ENCODE measurements around the gene PHC3.

DNA sequence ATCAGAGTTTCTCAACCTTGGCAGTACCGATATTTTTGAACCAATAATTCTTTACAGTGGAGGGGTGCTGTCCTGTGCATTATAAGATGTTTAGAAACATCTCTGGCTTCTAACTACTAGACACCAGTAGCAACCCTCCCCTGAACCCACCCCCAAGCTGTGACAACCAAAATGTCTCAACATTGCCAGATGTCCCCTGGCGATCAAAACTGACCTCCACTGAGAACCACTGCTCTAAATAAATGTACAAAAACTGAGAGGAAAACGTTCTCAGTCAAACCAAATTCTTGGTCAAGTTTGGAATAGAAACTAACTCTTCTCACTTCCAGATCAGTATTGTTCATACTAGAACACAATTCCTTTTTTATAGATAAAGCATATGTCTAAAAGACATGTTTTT lies 85.2 kb downstream of the PHC3 start:
- TF ChIP-seq, protein P1, sequence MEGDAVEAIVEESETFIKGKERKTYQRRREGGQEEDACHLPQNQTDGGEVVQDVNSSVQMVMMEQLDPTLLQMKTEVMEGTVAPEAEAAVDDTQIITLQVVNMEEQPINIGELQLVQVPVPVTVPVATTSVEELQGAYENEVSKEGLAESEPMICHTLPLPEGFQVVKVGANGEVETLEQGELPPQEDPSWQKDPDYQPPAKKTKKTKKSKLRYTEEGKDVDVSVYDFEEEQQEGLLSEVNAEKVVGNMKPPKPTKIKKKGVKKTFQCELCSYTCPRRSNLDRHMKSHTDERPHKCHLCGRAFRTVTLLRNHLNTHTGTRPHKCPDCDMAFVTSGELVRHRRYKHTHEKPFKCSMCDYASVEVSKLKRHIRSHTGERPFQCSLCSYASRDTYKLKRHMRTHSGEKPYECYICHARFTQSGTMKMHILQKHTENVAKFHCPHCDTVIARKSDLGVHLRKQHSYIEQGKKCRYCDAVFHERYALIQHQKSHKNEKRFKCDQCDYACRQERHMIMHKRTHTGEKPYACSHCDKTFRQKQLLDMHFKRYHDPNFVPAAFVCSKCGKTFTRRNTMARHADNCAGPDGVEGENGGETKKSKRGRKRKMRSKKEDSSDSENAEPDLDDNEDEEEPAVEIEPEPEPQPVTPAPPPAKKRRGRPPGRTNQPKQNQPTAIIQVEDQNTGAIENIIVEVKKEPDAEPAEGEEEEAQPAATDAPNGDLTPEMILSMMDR (IDR thresholded peaks at IDR 0.05) = no peak
- TF ChIP-seq POLR2A (IDR thresholded peaks at IDR 0.05) = no peak
